H9 (cell line): ENCODE data around the gene PPHLN1. TPM values are rescaled to one million over a fixed set of nuclear protein-coding genes. Genes with fewer than 3 reads are reported as not detected.

Experiments
- DNase-seq: peaks from one replicate; pipeline ENCODE4 v3.0.0-alpha.2; 2017
- H2AFZ ChIP-seq: one replicate; pipeline ENCODE4 v1.6.1; 2013; ENCODE audit warnings: mild to moderate bottlenecking, low read length, control low read depth, moderate library complexity
- H2AK5ac ChIP-seq: 2 replicates; pipeline ENCODE4 v1.6.1; 2013; ENCODE audit warnings: low read length, control low read depth, mixed read lengths; ENCODE audit not compliant: insufficient read length
- H2BK120ac ChIP-seq: one replicate; pipeline ENCODE4 v1.6.1; 2013; ENCODE audit warnings: low read depth, mild to moderate bottlenecking, low read length, control low read depth, inconsistent platforms; ENCODE audit not compliant: poor library complexity, severe bottlenecking
- H2BK12ac ChIP-seq: 2 replicates; pipeline ENCODE4 v1.6.1; 2013; ENCODE audit warnings: low read length, control low read depth, mixed read lengths, low read depth; ENCODE audit not compliant: insufficient read length
- H2BK15ac ChIP-seq: 2 replicates; pipeline ENCODE4 v1.6.1; 2013; ENCODE audit warnings: low read depth, low read length, control low read depth
- H2BK20ac ChIP-seq: one replicate; pipeline ENCODE4 v1.6.1; 2013; ENCODE audit warnings: low read depth, mild to moderate bottlenecking, low read length, control low read depth, inconsistent platforms; ENCODE audit not compliant: poor library complexity, severe bottlenecking
- H2BK5ac ChIP-seq: 2 replicates; pipeline ENCODE4 v1.6.1; 2013; ENCODE audit warnings: low read length, control low read depth, mixed read lengths; ENCODE audit not compliant: insufficient read length
- H3K14ac ChIP-seq: 2 replicates; pipeline ENCODE4 v1.6.1; 2013; ENCODE audit warnings: low read length, control low read depth; ENCODE audit not compliant: insufficient read depth
- H3K18ac ChIP-seq: 2 replicates; pipeline ENCODE4 v1.6.1; 2013; ENCODE audit warnings: low read depth, mild to moderate bottlenecking, mixed read lengths, low read length, control low read depth; ENCODE audit not compliant: insufficient read length
- H3K23ac ChIP-seq: 2 replicates; pipeline ENCODE4 v1.6.1; 2013; ENCODE audit warnings: low read length, control low read depth, mixed read lengths, low read depth; ENCODE audit not compliant: insufficient read length
- H3K23me2 ChIP-seq: 2 replicates; pipeline ENCODE4 v1.6.1; 2013; ENCODE audit warnings: low read depth, mild to moderate bottlenecking, mixed read lengths, low read length, control low read depth; ENCODE audit not compliant: insufficient read length, poor library complexity, severe bottlenecking
- H3K27ac ChIP-seq: 2 replicates; pipeline ENCODE4 v1.5.1; 2013; ENCODE audit warnings: low read length, control low read depth, mixed read lengths, low read depth; ENCODE audit not compliant: insufficient read length
- H3K27me3 ChIP-seq: 2 replicates; pipeline ENCODE4 v1.6.1; 2013; ENCODE audit warnings: low read length, control low read depth, inconsistent platforms; ENCODE audit not compliant: insufficient read depth
- H3K4ac ChIP-seq: 2 replicates; pipeline ENCODE4 v1.6.1; 2013; ENCODE audit warnings: low read depth, mild to moderate bottlenecking, control low read depth, inconsistent platforms, low read length, moderate library complexity
- H3K4me1 ChIP-seq: 2 replicates; pipeline ENCODE4 v1.6.1; 2013; ENCODE audit warnings: low read length, control low read depth, inconsistent platforms; ENCODE audit not compliant: insufficient read depth
- H3K4me2 ChIP-seq: 2 replicates; pipeline ENCODE4 v1.6.1; 2013; ENCODE audit warnings: low read length, control low read depth, mixed read lengths; ENCODE audit not compliant: insufficient read length, insufficient read depth
- H3K56ac ChIP-seq: 2 replicates; pipeline ENCODE4 v1.6.1; 2013; ENCODE audit warnings: low read depth, mild to moderate bottlenecking, mixed read lengths, low read length, control low read depth; ENCODE audit not compliant: insufficient read length
- H3K79me1 ChIP-seq: 2 replicates; pipeline ENCODE4 v1.6.1; 2013; ENCODE audit warnings: low read depth, mild to moderate bottlenecking, moderate library complexity, low read length, control low read depth, inconsistent platforms; ENCODE audit not compliant: insufficient read depth, poor library complexity, severe bottlenecking
- H3K79me2 ChIP-seq: 2 replicates; pipeline ENCODE4 v1.6.1; 2013; ENCODE audit warnings: low read length, control low read depth, inconsistent platforms; ENCODE audit not compliant: insufficient read depth
- H3K9ac ChIP-seq: 2 replicates; pipeline ENCODE4 v1.6.1; 2013; ENCODE audit warnings: low read length, control low read depth, mixed read lengths; ENCODE audit not compliant: insufficient read length; ENCODE audit errors: extremely low read depth
- H3K9me3 ChIP-seq: one replicate; pipeline ENCODE4 v1.6.1; 2013; ENCODE audit warnings: low read depth, low read length, inconsistent platforms; ENCODE audit not compliant: control insufficient read depth
- H3T11ph ChIP-seq: one replicate; pipeline ENCODE4 v1.6.1; 2013; ENCODE audit warnings: mild to moderate bottlenecking, low read length, control low read depth, inconsistent platforms
- H4K20me1 ChIP-seq: one replicate; pipeline ENCODE4 v1.6.1; 2013; ENCODE audit not compliant: control insufficient read depth, insufficient read length, insufficient read depth
- H4K5ac ChIP-seq: 2 replicates; pipeline ENCODE4 v1.6.1; 2013; ENCODE audit warnings: low read depth, mild to moderate bottlenecking, mixed read lengths, low read length, control low read depth; ENCODE audit not compliant: insufficient read length
- H4K8ac ChIP-seq: replicated peaks from 2 replicates; pipeline ENCODE4 v1.6.1; 2013; ENCODE audit warnings: low read length, control low read depth, mixed read lengths, low read depth; ENCODE audit not compliant: insufficient read length
- H4K91ac ChIP-seq: 2 replicates; pipeline ENCODE4 v1.6.1; 2013; ENCODE audit warnings: low read depth, mild to moderate bottlenecking, moderate library complexity, mixed read lengths, low read length, control low read depth; ENCODE audit not compliant: insufficient read length
- H3K27ac Mint-ChIP-seq, 3 experiments: 2 replicates in 2 of 3; 3 replicates in 1 of 3; pipeline ENCODE4 v1.8.0; 2020 to 2021; ENCODE audit warnings: mixed read lengths in 3 of 3, mild to moderate bottlenecking in 1 of 3, moderate library complexity in 1 of 3
- H3K27me3 Mint-ChIP-seq: 2 replicates; pipeline ENCODE4 v1.8.0; 2021; ENCODE audit warnings: low read depth, mild to moderate bottlenecking, moderate library complexity, mixed read lengths
- H3K36me3 Mint-ChIP-seq, 3 experiments: 2 replicates in 2 of 3; 3 replicates in 1 of 3; pipeline ENCODE4 v1.8.0; 2020 to 2021; ENCODE audit warnings: low read depth in 3 of 3, mixed read lengths in 3 of 3; ENCODE audit not compliant: insufficient read depth in 1 of 3
- H3K4me1 Mint-ChIP-seq, 2 experiments: 2 replicates each; pipeline ENCODE4 v1.8.0; 2020; ENCODE audit warnings: mixed read lengths in 2 of 2
- H3K4me3 Mint-ChIP-seq, 2 experiments: 2 replicates in 1 of 2; 3 replicates in 1 of 2; pipeline ENCODE4 v1.8.0; 2020 to 2021; ENCODE audit warnings: mild to moderate bottlenecking in 2 of 2, mixed read lengths in 2 of 2, moderate library complexity in 1 of 2
- H3K9me3 Mint-ChIP-seq, 2 experiments: 2 replicates in 1 of 2; 3 replicates in 1 of 2; pipeline ENCODE4 v1.8.0; 2020; ENCODE audit warnings: mild to moderate bottlenecking in 2 of 2, mixed read lengths in 2 of 2, moderate library complexity in 1 of 2
- CTCF ChIP-seq: fragments of 200-600 bp; sonication (generic); conservative IDR thresholded peaks from 3 replicates; pipeline ENCODE4 v1.8.0; 2021; ENCODE audit warnings: antibody characterized with exemption, mild to moderate bottlenecking
- WGBS: extraction: QIAGEN DNeasy Blood & Tissue Kit; methylation state at CpG from one replicate; pipeline ENCODE4 v1.1.7; 2013; ENCODE audit warnings: missing lambda C conversion rate, low lambda C conversion rate, mixed read lengths; ENCODE audit not compliant: insufficient read length; ENCODE audit errors: extremely low coverage; 5-methylcytosine and 5-hydroxymethylcytosine counted together
- total RNA-seq: library from RNA; stranded (reverse); gene quantifications from 2 replicates; pipeline ENCODE4 v1.2.1, GENCODE V29; 2021

The PPHLN1 gene
- total RNA-seq, 1 experiment from 2014 or later, result 66.2 TPM

GRCh38 chr12:42481368-42481767, 155.4 kb downstream of the PPHLN1 start:
- Histone ChIP-seq H3K27me3 (no peaks in the 10 kb centered on the region), H3K4me2 (peak overlapping the region; percentile 100), H3K56ac (no peak overlapping the region), H3K9me3 (no peaks in the 10 kb centered on the region), H2BK12ac (no peak overlapping the region), H4K91ac (no peak overlapping the region), H4K5ac (no peak overlapping the region), H2BK5ac (no peak overlapping the region), H3K79me1 (no peaks in the 10 kb centered on the region), H3K4me1 (peaks cover 9% of the 10 kb centered on the region), H3K14ac (no peak overlapping the region), H3K79me2 (peaks cover 39% of the 10 kb centered on the region; the same call in 1 of the 2 replicates), H3K27ac (no peak overlapping the region), H3K4ac (no peak overlapping the region), H2BK120ac (no peak overlapping the region), H2BK15ac (no peak overlapping the region), H3K23me2 (peaks cover 18% of the 10 kb centered on the region), H2AK5ac (no peak overlapping the region), H2AFZ (no peak overlapping the region), H4K8ac (no peak overlapping the region), H2BK20ac (no peak overlapping the region), H3K23ac (no peak overlapping the region), H4K20me1 (no peaks in the 10 kb centered on the region), H3K18ac (no peak overlapping the region), H3K9ac (no peak overlapping the region), H3T11ph (no peak overlapping the region)
- peak overlapping the region; percentile 91 to 97 for H3K4me3 Mint-ChIP-seq
- no peak for TF ChIP-seq CTCF
- H3K9me3 Mint-ChIP-seq, result peaks cover 0 to 4% of the 10 kb centered on the region in 2 experiments; a peak in 1 of 5 replicates
- peaks cover 4 to 11% (median 7%) of the 10 kb centered on the region in 3 experiments; a peak in 4 of 7 replicates for H3K36me3 Mint-ChIP-seq
- peak overlapping the region in 2 of 3 experiments; percentile 45 to 70; a peak in 2 of 7 replicates for H3K27ac Mint-ChIP-seq
- no CpG with 5 or more reads among the region's 1 CpG for WGBS
- peaks cover 64% of the 10 kb centered on the region in 2 experiments for H3K4me1 Mint-ChIP-seq
- DNase-seq, result peak; percentile 67
- peaks cover 22% of the 10 kb centered on the region for H3K27me3 Mint-ChIP-seq
